GM19467 (cell line): Measurements from ENCODE around the gene PHF2.

Experiments
- ATAC-seq: cut with Tn5 transposase; IDR thresholded peaks from one replicate; pipeline ENCODE4 v1.9.1; 2021; ENCODE audit warnings: mild to moderate bottlenecking, moderate library complexity; ENCODE audit not compliant: unreplicated experiment

The PHF2 gene

GRCh38 chr9:93567271-93567959 is 9.0 kb upstream of the PHF2 start:
- ATAC-seq, result no peak

- ATAC-seq, result no peak
These were observed 8.2 kb upstream of the PHF2 start for GRCh38 chr9:93568169-93568568.

- ATAC-seq, result no peak
These were observed 6.7 kb upstream of the PHF2 start for GRCh38 chr9:93569621-93570174.

DNA sequence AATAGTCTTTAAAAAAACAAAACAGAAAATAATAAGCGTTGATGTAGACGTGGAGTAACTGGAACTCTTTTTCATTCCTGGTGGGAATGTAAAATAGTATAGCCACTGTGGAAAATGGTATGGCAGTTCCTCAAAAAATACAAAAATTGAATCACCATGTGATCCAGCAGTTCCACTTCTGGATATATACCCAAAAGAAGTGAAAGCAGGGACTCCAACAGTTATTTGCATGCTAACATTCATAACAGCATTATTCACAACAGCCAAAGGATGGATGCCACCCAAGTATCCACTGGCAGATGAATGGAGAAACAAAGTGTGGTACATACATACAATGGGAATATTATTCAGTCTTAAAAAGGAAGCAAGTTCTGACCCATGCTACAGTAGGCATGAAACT is 4.2 kb upstream of the PHF2 start:
- ATAC-seq, result no peak

- ATAC-seq, result no peak
These were observed 3.5 kb upstream of the PHF2 start for GRCh38 chr9:93572636-93573515.

DNA sequence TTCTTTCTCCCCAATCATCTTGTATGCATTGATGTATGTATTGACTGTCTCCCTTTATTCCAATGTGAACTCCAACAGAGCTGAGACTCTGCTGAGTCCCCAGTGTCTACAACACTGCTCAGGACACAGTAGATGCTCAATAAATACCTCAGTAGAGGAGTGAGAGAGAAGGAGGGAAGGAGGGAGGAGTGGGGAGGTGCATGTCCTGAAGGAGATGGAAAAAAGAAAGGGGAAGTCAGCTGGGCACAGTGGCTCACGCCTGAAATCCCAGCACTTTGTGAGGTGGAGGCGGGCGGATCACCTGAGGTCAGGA is 2.9 kb upstream of the PHF2 start:
- ATAC-seq, result no peak

DNA sequence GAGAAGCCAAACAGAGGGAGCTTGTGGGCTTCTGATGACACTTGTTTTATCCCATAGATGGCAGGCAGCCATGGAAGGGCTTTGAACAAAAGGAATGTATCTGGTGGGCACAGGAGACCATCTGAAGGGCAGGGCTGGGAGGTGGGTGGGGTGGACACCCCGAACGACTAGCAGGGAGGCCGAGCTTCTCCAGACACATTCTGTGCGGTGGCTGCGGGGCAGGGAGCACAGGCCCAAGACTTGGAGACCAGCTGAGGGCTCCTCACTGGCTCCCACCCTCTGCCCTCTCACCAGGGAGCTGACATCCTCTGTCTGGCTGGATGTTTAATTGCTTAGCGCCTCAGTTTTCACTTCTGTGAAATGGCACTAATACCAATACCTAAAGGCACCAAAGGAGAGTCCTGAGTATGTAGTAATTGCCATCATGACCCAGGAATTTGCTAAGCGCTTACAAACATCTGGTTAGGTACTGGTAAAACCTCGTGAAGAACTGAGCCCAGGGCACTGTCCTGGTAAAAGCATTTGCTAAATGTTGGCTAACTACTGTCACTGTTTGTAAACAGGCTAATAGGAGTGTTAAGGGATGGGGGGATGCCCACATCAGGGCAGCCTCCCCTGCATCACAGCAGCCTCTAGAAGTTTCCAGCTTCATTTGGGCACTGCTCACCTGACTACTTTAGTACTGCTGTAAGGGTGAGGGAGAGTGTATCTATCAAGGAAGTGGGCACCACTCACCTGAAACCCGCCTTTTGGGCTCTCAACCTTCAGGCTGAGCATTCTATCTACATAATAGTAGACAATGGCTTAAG is 2.1 kb upstream of the PHF2 start:
- no peak for ATAC-seq

GRCh38 chr9:93574900-93575795 is 1.2 kb upstream of the PHF2 start:
- no peak for ATAC-seq

- ATAC-seq, result no peak
These were observed 557 bp upstream of the PHF2 start for GRCh38 chr9:93575796-93576257.

GRCh38 chr9:93577078-93577974 is 942 bp downstream of the PHF2 start:
- no peak for ATAC-seq

DNA sequence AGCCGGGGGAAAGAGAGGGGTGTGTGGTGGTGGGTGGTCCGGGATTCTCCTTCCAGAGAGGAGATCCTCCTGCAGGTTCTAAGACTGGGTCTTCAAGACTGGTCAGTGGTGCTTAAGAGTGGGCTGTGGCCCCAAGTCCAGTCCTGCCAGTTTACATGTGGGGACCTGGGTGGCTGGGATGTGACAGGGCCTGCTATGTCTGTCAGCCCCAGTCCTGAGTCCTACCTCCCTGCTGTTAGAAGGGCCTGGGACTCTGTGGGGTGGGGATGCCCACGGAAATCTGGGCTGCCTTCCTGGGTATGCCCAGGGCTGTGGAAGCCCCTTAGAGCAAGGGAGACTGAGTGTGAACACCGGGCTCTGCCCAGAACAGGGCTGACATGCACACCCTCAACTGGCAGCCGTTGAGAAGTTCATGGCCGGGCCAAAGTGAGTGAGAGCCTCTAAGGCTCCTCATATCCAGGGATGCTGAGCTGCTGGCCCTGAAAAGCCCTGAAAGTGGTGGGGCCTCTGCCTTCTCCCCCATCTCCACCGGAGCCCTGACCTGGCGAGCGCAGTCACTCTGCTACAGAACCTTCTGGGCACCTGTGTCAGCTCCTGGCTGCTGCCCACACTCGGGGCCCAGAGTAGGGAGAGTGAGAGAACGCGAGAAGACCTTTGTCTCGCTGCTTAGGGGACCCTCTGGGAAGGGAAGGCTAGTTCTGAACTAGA is 1.7 kb downstream of the PHF2 start:
- ATAC-seq, result no peak

- ATAC-seq, result no peak
These were observed 2.5 kb downstream of the PHF2 start for GRCh38 chr9:93578844-93579243.

- no peak for ATAC-seq
These were observed 3.5 kb downstream of the PHF2 start for GRCh38 chr9:93579711-93580516.

DNA sequence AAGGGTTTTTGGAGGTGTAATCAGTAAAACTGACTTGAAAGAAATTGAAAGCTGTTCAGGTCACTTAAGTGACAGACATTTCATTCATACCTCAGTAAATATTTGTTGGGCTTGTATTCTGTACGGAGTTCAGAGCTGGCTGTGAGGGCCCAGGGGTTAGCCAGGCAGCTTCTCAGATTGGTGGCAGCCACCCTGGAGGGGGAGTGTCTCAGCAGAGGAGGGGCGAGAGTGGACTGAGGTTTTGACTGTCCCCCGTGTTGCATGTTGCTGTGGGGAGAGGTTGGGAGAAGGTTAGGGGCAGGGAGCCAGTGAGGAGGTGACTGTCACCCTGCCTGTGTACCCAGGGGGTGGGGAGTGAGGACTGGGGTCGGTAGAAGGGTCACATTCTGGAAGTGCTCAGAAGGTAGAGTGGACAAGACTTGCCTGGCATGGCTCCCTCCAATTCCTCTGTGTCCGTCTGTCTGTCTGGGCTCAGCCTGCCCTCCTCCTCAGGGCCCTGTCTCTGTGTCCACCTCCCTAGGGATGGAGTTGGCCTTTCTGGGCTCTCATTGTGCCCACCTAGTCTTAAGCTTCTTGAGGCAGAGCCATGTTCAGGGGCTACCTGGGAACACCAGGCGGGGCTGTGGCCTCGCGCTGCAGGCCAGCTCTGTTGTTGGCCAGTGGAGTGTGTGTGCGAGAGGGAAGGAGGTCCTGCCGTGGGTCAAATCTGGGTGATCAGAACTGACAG is 4.4 kb downstream of the PHF2 start:
- no peak for ATAC-seq

DNA sequence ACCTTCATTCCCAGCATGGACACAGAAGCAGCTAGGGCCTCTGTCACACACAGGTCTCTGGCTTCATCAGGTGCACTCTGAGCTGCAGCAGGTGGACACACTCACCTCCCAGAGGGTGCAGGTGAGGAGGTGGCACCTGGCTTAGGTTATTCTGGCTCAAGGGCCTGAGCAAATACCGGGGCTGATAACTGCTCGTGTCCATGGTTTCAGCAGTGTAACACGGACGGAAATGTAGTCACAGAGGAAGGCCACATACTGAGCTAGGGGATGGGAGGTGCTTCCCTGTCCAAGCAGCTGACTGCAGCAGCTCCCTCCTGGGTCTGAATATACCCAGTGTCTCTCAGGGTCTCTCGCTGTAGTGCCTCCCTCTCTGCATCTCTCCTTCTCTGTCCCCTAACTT is 5.7 kb downstream of the PHF2 start:
- ATAC-seq, result no peak

DNA sequence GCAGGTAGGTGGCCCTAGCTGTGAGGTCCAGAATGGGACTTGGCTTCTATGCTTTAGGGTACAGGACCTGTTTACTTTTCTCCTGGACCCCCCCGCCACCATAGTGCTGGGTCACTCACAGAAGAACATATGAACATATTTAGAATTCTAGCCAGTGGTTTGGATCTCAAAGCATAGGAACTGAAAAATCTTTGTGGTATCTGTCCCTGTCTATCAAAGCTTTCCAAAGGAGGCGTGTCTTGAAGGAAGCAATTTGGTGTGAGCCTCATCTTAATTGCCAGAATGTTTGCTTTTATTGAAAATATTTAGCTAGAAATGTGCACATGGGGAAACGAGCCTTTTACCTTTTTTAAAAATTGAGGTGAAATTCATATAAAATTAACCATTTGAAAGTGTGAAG is 6.2 kb downstream of the PHF2 start:
- ATAC-seq, result no peak

GRCh38 chr9:93585259-93585658 is 8.9 kb downstream of the PHF2 start:
- no peak for ATAC-seq
